Activated CD4-positive, alpha-beta T cell treated with anti-CD3 and anti-CD28 coated beads, Interleukin-2, Interleukin-4, amounts not matched to agents 100 ng/mL and 50 ng/mL, durations not matched to agents 16 hours and 8 hours (primary cell): ENCODE data around the gene OOSP1.
"Not testable (repeated sequence)": the region's sequence is repeated elsewhere in the genome, so short reads cannot be mapped to it uniquely, and the experiment has no call there.

Experiments
- DNase-seq: peaks from one replicate; pipeline ENCODE4 v3.0.0-alpha.2; 2020; ENCODE audit warnings: low spot score

The OOSP1 gene

DNA sequence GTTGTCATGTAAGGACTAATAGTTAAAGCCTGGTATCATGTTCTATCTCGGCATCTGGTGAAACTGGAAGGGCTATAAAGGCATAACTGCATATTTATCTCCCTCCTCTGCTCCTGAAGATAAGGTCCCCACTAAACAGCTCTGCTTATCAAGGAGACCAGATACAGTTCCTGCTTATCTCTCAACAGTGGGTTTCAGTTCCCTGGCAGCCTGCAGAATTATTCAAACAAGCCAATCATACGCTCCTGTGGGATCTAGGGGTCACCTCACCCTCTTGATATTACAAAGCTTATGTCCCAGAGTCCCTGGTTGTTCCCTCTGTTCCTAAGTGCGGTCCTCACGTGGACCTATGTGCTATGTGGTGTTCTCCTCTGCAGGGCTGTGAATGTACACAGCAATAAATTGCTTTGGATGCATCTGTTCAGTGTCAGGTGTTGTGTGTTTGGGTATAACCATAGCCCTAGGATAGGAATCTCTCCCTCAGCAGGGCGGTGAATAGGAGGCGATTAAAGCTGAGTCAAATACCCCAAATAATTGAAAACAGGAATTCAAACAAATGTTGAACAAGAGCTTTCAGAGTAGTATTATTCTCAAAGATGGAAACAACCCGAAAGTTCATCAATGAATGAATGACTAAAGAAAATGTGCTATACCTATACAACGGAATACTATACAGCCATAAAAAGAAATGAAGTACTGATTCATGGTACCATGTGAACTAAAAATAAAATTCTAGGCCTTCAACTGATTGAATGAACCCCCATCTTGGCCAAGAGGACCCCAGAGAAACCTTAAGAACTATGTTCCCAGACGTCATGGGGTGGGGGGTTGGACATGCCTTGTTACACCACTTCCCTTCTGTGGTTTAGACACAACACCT, 22.5 kb downstream of the OOSP1 start:
- no peak for DNase-seq

DNA sequence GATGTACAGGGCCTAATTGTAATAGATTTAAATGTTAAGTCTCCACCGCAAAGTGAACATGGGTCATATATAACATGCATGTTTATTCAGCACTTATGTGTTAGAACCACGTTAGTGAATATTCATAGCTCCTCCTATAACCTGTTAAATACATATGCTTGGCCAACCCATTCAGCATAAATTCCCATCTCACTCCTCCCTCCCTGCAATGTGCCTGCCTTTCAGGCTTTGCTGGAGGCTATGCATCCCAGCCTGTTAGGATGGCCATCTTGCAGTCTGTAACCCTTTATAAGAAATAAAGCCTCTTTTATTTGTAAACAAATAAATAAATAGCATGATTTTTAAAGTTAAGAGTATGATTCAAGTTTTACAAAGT, 23.9 kb downstream of the OOSP1 start:
- no peak for DNase-seq

DNA sequence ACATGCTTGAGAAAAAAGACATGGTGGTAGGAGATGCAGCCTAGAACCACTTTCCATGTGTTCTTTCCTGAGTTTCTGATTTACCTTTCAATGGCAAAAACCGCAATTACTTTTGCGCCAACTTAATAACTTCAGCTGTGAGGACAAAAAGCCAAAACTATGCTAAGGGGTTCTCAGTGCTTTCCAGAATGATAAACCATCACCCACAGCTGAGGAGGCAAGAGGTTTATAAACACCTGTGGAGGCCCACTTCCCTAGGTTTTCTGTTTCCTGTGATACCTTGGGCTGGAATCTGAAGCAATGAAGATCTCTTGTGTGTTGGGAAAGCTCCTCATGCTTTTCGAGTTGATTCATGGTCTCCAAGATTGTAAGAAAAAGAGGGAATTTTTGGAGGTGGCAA, 25.5 kb downstream of the OOSP1 start, which contains the start of gene OOSP4A:
Gene OOSP4A, plus strand, starts transcription at position 301 of the 400 bp plus-strand sequence. Its CDS starts 0 bp downstream, at position 301.
- DNase-seq = no peak

DNA sequence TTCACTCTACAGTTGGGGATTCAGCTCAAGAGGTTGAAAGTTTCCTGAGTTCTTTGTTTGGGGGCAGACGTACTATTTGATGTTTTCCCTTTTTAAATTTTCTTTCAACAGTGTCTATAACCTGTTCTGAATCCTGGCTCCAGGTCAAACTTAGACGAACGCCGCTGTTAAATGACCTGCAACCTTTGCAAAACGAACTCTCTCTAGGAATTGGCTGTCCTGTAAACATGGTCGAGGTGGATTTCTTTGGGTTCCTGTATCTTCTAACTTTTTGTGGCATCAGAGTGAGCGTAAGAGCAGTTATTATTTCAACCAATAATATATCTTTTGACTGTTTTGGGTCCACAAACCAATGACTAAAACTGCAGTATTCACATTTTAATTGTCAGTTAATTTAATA, 27.2 kb downstream of the OOSP1 start:
- no peak for DNase-seq

DNA sequence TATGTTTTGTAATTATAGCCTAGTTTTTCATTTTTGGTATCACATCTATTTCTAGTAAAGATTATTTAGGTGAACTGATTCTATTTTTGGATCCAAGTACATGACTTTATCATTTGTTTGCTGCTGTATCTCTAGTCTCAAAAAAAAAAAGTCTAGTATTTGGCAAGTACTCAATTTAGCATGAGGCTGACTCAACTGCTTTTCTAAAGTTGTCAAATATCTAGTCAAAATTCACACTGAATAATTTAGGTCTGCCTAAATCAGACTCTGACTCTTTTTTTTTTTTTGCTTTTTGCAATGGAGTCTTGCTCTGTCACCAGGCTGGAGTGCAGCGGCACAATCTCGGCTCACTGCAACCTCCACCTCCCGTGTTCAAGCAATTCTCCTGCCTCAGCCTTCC, 28.0 kb downstream of the OOSP1 start:
- no peak for DNase-seq

DNA sequence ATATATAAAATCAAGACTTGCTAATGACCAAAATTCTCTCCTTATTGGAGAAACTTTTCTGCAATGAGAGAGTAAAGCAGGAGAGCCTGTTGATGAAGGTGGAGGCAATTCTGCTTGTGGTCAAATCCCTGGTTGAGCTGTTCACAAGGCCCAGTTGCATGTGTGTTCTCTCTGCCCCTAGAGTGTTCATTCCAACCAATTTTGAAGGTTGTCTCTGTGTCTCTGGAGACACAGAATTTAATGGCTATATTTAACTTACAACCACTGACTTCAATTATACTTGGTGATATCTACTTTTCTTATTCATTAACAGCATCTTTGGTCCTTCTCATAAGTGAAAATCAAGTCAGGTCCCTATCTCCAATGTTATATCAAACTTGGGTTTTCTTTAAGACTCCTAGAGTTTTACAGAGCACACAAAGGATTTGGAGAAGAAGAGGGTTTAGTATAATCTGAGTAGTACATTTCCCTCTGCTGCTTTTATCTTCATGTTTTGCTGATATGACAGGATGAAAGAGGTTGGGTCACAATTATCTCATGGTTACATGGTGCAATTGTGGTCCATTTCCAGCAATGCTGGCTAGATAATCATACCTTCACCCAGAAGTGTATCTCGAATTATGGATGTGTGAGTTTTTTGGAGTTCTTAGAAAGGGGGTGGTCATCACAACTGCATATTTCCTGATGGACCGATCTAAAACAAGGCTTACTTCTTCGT, 29.6 kb downstream of the OOSP1 start:
- no peak for DNase-seq

DNA sequence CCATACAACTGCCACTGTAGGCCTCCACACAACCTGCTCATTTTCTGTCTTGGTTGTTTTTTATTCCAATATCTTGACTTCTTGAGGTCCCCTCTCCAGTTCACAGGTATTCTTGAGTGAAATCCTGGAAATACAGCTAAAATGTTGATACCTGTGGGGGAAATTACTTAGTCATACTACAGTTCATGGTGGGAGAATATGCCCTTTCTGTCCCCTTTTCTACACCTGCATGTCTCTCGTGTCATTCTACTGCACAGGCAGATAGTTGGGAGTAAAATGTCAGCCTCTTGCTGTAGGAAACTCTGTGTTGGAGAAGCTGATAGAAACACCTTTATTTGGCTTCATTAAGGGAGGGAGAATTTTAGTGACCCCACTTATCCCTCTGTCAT, 30.2 kb downstream of the OOSP1 start:
- DNase-seq = no peak

DNA sequence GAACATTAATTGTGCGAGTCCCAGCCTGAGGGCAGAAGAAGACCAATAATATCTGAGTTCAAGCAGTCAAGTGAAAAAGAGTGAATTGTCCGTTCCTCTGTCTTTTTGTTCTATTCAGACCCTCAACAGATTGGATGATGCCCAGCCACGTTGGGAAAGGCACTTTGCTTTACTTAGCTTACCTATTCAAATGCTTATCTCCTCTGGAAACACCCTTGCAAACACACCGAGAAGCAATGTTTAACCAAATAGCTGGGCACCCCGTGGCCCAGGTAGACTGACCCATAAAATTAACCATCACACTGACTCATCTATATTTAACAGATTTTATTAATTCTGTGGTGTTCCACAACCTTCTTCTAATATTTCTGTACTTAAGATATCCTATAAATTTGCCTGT, 34.9 kb downstream of the OOSP1 start:
- no peak for DNase-seq

DNA sequence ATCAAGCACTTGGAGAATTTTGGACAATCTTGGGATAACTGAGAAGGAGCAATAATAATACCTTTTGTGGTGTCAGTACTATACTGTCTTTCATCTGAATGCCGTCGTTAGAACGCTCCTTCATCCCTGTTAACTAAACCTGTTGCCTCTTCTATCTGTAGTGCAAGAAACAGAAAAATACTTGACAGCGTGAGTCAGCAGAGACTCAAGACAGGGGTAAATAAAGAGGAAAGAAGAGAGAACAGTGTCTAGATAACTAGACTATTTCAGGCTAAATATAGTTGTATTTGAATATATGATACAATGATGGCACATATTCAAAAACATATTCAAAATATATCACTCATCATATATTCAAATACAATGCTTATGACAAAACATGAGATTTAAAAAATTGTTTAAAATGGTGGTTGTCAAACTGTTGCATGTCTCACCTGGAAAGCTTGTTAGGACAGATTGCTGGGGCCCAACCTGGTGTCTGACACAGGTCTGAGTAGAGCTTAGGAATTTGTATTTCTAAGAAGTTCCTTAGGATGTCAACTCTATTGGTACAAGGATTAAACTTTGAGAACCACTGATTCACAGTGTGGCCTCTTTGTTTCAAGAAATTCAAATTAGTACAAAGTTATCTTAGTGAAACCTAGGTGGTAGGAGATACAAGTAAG, 43.0 kb downstream of the OOSP1 start:
- no peak for DNase-seq

DNA sequence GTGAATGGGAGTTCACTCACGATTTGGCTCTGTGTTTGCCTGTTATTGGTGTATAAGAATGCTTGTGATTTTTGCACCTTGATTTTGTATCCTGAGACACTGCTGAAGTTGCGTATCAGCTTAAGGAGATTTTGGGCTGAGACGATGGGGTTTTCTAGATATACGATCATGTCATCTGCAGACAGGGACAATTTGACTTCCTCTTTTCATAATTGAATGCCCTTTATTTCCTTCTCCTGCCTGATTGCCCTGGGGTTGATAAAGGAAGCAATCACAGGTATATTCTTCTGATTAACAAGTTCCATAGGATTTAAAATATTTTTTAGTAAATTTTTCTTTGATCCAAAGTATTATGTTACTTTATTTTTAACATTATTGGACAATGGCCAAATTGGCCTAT, 43.8 kb downstream of the OOSP1 start:
- DNase-seq = not testable (repeated sequence)

DNA sequence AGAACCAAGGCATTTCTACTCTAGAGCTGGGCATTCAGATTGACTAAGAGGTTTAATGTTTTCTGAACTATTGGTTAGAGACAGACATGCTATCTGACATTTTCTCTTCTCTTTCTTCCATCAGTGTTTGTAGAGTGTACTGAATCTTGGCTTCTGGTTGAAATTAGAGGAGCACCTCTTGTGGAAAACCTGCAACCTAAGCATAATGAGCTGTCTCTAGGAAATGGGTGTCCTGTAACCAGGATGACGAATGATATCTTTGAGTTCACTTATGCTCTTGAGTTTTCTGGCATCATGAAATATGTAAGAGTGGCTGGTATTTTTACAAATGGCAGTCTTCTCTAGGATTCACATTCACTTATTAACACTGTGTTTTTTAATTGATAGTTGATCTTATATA, 45.0 kb downstream of the OOSP1 start:
- DNase-seq = no peak

DNA sequence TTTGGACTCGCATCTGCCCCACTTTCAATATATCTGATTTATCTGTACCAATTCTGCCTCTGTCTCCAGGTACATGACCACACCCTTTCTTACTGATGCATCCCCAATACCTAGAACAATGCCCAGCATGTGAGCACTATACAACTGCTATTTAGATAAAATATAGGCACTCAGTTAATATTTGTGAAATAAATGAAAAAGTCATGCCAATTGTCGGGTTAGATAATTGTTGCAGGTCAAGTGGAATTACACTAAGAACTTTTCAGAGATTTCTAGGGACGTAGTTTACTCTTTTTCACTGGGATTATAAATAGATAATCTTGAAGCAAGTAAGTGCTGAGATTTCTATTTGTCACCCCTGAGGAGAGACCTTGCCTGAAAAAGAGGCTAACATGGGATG, 46.1 kb downstream of the OOSP1 start:
- DNase-seq = no peak

DNA sequence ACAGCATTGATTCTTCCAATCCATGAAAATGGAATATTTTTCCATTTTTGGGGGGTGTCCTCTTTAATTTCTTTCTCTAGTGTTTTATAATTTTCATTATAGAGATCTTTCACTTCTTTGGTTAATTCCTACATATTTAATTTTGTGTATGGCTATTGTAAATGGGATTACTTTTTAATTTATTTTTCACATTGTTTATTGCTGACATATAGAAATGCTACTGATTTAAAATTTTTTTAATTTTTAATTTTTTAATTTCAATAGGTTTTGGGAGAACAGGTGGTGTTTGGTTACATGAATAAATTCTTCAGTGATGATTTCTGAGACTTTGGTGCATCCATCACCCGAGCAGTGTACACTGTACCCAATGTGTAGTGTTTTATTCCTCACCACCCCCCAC, 52.2 kb downstream of the OOSP1 start:
- DNase-seq = no peak

DNA sequence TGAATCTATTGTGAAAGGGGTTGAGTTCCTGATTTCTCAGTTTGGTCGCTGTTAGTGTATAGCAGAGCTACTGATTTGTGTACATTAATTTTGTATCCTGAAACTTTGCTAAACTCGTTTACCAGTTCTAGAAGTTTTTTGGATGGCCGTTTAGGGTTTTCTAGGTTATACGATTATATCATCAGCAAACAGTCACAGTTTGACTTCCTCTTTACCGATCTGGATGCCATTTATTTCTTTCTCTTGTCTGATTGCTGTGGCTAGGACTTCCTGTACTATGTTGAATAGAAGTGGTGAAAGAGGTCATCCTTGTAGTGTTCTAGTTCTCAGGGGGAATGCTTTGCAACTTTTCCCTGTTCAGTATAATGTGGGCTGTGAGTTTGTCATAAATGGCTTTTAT, 54.2 kb downstream of the OOSP1 start:
- DNase-seq = no peak

DNA sequence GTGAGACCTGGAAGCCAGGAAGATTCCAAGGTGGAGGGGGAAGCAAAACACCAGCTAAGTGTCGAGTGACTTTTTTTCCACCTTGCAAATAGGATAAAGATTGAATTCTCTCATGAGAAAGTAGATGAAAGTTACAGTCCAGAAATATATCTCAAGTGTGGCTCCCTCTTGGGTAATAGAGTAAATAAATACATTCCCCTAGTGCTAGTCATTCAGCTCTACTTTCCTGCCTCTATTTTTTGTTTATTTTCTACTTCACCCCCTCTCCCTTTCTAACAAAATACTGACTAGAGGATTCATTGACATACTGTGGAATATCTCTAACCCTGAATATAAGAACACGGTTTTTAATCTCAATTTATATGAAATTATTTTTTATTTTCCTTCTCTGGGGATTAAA, 59.6 kb downstream of the OOSP1 start:
- DNase-seq = no peak

DNA sequence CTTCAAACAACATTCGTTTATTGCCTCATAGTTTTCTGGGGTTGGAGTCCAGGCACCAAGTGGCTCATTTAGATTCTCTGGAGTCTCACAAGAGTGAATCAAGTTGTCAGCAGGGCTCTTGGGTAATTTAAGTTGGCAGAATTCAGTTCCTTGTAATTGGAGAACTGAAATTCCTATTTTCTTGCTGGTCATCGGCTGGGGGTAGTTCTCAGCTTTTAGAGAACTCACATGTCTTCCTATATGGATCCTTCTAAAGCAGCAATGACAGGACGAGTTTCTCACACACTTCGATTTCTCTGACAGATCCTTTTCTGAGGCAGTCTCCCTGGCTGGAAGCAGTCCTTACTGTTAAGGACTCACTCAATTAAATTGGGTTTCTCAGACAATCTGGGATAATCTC, 61.5 kb downstream of the OOSP1 start:
- DNase-seq = no peak

DNA sequence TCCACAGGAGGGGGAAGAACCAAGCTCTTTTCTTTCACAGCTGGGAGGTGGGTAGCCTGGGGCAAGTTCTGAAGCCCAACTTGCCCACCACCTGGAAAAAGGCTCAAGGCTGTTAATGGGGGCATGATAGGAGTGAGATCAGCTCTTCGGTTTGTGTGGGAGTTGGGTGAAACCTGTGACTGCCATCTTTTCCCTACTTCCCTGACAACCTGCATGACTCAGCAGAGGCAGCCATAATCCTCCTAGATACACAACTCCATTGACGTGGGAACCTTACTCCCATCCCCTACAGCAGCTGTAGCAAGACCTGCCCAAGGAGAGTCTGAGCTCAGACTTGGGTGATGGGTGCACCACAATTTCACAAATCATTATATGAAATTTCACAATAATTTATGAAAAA, 65.5 kb downstream of the OOSP1 start:
- no peak for DNase-seq

DNA sequence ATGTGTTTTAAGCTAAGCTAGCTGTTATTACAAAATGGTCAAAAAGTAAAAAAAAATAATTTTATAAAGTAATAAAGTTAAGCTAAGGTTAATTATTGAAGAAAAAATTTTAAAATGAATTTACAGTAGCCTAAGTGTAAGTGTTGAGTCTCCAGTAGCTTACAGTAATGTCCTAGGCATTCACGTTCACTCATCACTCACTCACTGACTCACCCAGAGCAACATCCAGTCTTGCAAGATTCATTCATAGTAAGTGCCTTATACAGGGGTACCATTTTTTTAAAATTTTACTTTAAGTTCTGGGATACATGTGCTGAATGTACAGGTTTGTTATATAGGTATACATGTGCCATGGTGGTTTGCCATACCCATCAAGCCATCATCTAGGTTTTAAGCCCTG, 67.1 kb downstream of the OOSP1 start:
- DNase-seq = no peak
